NCI-H345 treated with DMSO at 0.1 percent for 48 hours (cell line): ENCODE measurements around the gene USP13.
"Not testable (repeated sequence)": the region's sequence is repeated elsewhere in the genome, so short reads cannot be mapped to it uniquely, and the experiment has no call there.

Experiments used
- DNase-seq: peaks from one replicate; lab custom pipeline; 2025; ENCODE audit not compliant: unreplicated experiment; lab: John Stamatoyannopoulos, UW

USP13 gene, protein sequence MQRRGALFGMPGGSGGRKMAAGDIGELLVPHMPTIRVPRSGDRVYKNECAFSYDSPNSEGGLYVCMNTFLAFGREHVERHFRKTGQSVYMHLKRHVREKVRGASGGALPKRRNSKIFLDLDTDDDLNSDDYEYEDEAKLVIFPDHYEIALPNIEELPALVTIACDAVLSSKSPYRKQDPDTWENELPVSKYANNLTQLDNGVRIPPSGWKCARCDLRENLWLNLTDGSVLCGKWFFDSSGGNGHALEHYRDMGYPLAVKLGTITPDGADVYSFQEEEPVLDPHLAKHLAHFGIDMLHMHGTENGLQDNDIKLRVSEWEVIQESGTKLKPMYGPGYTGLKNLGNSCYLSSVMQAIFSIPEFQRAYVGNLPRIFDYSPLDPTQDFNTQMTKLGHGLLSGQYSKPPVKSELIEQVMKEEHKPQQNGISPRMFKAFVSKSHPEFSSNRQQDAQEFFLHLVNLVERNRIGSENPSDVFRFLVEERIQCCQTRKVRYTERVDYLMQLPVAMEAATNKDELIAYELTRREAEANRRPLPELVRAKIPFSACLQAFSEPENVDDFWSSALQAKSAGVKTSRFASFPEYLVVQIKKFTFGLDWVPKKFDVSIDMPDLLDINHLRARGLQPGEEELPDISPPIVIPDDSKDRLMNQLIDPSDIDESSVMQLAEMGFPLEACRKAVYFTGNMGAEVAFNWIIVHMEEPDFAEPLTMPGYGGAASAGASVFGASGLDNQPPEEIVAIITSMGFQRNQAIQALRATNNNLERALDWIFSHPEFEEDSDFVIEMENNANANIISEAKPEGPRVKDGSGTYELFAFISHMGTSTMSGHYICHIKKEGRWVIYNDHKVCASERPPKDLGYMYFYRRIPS

GRCh38 chr3:179652447-179653095 is at the start of gene USP13:
Gene USP13, plus strand, starts transcription at chr3:179653040. Its CDS starts 186 bp downstream, at chr3:179653226.
- DNase-seq = peak; percentile 68

GRCh38 chr3:179603321-179603720 is 49.5 kb upstream of the USP13 start:
- no peak for DNase-seq

DNA sequence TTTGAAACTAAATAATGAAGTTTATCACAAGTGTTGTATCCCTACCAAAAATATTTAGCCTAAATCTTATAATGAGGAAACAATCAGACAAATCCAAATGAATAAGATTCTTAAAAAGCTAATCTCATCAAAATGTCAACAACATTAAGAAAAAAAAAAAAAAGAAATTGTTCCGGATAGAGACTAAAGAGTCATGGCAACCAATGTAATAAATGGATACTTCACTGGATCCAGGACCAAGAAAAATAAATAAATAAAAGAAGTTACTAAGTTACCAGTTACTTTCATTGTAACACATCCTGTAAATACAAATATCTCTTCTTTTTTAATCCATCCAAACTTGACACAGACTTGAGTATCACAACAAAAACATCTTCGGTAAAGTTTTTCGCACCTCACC is 49.0 kb upstream of the USP13 start:
- no peak for DNase-seq

DNA sequence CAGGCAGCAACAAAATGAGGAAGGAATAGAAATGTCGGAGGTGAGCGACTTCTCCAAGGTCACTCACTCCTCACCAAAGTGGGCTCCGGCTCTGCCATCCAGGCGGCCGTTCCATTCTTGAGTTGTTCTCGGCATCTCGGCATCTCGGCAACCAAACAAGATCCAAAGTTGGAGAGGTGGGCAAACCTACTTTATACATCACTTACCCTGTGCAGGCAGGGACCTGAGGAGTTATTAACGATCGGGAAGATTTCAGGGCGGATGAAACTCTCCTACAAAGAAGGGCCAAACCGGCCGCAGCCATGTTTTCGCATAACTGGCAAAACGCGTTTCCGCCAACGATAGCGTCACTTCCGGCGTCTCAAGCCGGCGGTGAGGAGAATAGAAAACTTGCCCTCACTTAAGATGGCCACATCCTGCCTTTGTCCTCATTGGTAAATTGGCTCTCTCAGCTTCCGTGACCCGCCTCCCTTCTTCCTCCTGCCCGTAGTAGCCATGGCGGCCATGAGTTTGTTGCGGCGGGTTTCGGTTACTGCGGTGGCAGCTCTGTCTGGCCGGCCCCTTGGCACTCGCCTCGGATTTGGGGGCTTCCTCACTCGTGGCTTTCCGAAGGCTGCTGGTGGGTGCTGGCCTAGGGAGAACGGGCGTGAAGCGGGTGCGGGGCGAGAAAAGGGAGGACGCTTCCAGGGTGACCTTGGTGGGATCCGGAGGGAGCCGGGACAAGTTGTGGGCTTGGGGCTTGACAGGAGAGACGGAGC is 48.3 kb upstream of the USP13 start, which contains the start of the genes MRPL47 and NDUFB5:
MRPL47 (minus strand) TSS at position 318 of the 758 bp plus-strand sequence; CDS start at position 304, 14 bp downstream.
NDUFB5 (plus strand) TSS at position 474 of the 758 bp plus-strand sequence; CDS start at position 496, 22 bp downstream.
- DNase-seq = peak; percentile 98

GRCh38 chr3:179606534-179607085 is 46.2 kb upstream of the USP13 start:
- no peak for DNase-seq

DNA sequence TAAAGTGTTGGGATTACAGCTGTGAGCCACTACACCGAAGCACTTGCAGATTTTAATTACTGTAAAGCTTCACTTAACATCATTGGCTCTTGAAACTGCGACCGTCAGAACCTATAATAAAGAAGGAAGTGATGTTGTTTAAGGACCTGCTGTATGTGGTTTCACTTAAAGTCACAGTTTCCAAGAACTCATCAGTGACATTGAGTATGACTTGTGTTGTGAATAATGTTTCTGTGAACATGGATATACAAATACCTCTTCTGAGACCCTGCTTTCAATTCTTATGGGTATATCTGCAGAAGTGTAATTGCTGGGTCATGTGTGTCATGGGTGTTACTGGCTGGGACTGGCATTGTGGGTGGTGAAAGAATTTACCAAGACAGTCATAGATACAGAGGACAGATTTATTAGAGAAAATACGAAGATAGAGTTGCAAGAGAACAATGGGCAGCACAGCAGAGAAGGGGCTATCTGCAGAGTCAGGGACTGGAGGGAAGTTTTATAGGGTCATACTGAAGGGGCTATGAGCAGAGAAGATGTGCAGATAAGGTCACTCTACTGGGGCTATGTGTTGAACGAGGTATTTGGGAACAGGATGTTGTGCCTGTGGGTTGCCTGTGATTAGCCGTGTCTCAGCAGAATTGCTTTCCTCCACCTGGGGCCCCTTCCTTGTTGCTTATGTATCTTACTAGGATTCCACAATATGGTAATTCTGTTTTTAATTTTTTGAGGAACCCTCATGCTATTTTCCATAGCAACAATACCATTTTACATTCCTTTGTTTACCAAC is 43.7 kb upstream of the USP13 start:
- DNase-seq = no peak

DNA sequence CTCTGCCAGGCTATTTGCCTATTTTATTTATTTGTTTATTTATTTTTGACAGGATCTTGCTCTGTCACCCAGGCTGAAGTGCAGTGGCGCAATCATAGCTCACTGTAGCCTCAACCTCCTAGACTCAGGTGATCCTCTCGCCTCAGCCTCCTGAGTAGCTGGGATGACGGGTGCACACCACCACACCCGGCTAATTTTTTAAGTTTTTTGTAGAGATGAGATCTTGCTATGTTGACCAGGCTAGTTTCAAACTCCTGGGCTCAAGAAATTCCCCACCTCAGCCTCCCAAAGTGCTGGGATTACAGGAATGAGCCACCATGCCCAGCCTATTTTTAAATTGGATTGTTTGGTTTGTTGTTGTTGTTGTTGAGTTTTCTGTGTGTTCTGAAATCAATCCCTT is 42.8 kb upstream of the USP13 start:
- no peak for DNase-seq

GRCh38 chr3:179613807-179614206 is 39.0 kb upstream of the USP13 start:
- DNase-seq = no peak

DNA sequence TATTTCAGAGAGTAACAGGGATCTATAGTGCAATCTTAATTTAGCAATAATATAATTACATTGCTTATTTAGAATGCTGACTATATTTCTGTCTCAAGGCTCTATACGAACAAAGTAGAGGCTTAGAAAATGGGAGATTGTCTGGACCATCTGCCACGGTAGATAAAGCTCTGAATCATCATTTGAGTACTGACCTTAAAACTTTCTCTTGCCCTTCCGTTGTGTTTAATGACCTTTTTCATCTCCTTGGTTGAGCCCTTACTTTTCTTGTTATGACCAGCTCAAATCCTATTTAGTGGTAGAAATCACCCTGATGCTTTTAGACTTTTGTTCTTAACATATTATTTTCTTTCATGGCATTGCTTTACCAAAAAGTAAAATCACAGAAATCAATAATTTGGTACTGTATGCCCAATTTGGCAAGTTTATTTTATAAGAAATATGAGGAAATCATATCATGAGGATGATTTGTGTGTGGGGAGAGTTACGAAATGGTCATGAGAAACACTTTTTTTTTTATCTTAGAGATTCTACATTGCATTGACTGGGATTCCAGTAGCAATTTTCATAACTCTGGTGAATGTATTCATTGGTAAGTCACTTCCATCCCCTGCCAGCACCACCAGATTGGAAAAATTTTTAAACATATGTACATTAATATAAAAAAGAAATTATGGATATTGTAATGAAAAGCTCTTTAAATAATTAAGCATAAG is 37.2 kb upstream of the USP13 start:
- no peak for DNase-seq

DNA sequence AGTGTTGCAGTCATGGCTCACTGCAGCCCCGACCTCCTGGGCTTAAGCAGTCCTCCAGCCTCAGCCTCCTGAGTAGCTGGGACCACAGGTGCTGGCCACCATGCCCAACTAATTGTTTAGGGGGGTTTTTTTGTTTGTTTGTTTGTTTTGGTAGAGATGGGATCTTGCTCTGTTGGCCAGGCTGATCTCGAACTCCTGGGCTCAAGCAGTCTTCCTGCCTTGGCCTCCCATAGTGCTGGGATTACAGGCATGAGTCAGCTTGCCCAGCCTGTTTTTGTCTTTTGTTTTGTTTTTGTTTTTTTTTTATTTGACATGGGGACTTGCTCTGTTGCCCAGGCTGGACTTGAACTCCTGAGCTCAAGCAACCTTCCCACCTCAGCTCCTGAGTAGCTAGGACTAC is 30.8 kb upstream of the USP13 start:
- no peak for DNase-seq

GRCh38 chr3:179624451-179624850 is 28.4 kb upstream of the USP13 start:
- DNase-seq = no peak

DNA sequence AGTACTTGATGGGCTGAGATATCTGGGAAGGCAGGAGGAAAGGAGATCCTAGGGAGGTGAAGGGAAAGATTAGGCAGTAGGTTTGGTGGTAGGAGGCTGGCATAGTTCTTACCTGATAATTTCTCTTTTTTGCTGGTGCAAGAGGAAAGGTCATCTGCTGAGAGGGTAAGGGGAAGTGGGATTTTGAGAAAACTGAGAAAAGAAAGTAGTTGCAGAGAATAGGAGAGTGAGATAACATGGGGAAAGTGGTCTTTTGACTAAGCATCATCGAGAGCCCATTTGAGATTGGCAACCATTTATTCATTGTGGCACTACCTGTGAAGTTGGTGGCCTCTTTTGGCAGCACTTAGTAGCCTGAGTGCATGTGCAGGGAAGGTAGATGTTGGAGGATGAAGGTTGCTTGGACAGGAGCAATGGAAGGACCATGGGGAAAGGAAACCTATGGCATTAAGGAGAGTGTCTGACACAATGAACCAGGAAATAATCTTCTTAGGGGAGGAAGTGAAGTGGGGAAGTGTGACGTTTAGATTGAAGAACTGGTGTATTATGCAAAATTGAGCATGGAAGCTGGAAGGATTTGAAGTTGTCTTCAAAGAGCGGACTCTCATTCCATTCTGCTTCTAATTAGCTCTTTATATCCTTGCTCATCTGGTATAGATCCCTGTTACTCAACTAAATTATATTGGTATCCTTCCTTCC is 21.9 kb upstream of the USP13 start:
- no peak for DNase-seq

DNA sequence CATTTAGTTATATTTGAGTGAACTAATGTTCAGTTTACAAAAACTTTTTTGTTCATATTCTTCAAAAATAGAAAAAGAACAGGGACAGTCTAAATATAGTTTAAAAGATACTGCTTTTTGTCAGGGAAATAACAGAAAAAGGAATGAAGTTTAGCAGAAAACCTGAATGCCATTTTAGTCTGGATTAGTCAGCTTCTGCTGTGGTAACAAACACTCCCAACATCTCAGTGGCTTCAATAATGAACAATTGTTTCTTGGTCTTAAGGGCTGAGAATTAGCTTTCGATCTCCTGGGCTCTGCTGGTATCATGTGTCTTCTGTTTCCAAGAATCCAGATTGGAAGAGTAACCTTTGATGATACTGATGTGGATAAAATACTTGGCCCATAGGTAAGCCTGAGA is 12.4 kb upstream of the USP13 start:
- DNase-seq = no peak

DNA sequence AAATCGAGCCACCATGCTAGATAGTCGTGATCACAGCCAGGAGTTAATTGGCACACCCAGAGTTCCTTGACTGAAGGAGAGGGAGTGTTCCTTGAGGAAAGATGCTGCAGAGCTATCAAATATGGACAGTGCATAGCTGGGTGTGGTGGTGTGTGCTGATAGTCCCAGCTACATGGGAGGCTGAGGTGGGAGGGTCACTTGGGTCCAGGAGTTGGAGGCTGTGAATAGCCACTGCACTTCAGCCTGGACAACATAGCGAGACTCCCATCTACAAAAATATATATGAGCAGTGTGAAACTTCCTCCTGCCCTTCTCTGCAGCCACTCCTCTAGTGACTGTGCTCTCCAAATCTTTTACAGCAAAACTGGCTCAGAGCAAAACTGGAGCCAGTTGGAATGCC is 10.0 kb upstream of the USP13 start:
- no peak for DNase-seq

- not testable (repeated sequence) for DNase-seq
Observed at GRCh38 chr3:179643837-179644236, 9.0 kb upstream of the USP13 start.

DNA sequence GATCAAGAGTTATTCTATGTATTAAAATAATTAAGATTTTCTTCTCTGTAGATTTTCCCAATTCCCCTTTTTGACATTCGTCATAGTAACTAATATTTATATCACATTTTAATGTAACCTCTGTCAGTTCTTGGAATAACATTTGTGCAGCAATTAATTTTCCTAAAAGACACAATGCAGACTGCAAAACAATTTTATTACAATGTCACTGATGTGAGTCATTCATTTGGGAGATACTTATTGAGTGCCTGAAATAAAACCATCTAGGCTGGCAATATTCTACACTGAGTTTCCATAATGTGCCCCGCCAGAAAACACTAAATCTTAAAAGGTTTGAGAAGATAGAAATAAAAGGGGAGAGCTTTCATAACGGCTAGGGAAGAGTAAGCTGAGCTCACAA is 6.7 kb upstream of the USP13 start:
- no peak for DNase-seq

DNA sequence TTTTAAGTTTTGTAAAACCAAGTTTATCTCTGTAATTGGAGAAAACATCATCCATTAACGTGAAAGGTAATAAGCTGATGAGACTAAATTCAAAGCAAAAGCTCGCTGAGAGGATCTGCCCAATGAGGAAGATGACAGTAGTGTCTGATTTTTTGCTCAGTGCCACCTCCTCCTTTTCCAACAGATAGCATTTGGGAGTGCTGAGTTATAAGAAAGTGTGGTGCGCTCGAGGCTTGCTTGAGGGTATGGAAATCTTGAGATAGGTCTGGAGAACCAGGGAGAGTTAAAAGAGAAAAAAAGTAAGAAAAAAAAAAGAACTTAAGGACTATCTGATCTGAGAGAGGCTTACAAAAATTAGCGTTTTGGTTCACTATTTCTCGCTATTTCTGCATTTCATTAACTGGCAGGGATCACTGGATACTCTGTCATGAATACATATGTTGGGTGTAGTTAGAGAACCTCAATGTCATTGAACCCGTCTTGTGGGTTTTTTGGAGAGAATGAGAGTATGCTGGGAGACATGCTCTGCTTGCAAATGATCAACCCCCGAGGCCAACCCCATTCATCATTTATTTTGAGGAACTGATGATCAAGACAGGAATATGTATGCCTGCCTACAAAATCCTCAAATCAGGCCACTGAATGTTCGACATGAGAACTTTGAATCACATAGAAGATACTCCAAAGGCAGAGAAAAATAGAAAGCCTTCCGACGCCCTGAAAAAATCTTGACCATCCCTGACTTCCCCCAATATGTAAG is 973 bp upstream of the USP13 start:
- DNase-seq = peak; percentile 35
